Loucy (cell line): ENCODE measurements around the gene RELT.
A peak's percentile ranks its signal among the peaks of the same experiment; 100 is the strongest.

Experiments used
- H2AFZ ChIP-seq: fragments of 200-600 bp; sonication (generic); 2 replicates; pipeline ENCODE4 v1.6.0; 2016; ENCODE audit warnings: antibody characterized with exemption, mild to moderate bottlenecking, low read length, moderate library complexity
- H3F3A ChIP-seq: fragments of 200-600 bp; 2 replicates; pipeline ENCODE4 v1.6.0; 2016; ENCODE audit warnings: antibody characterized with exemption, low read depth, mild to moderate bottlenecking
- H3K27me3 ChIP-seq: fragments of 200-600 bp; sonication (generic); 2 replicates; pipeline ENCODE4 v1.6.1; 2014; ENCODE audit warnings: low read length, mild to moderate bottlenecking; ENCODE audit not compliant: insufficient read depth, poor library complexity, severe bottlenecking
- H3K36me3 ChIP-seq: fragments of 200-600 bp; sonication (generic); 2 replicates; pipeline ENCODE4 v1.6.1; 2016; ENCODE audit warnings: low read length; ENCODE audit not compliant: insufficient read depth
- H3K4me1 ChIP-seq: fragments of 200-600 bp; sonication (generic); 2 replicates; pipeline ENCODE4 v1.5.1; 2014; ENCODE audit warnings: low read length, mild to moderate bottlenecking; ENCODE audit not compliant: insufficient read depth, poor library complexity, severe bottlenecking
- H3K4me2 ChIP-seq: fragments of 200-600 bp; sonication (generic); 2 replicates; pipeline ENCODE4 v1.6.0; 2014; ENCODE audit warnings: antibody characterized with exemption, low read length, low read depth, mild to moderate bottlenecking; ENCODE audit not compliant: poor library complexity, severe bottlenecking
- H3K4me3 ChIP-seq: fragments of 200-600 bp; sonication (generic); 2 replicates; pipeline ENCODE4 v1.5.1; 2014; ENCODE audit warnings: low read length, mild to moderate bottlenecking, mixed read lengths; ENCODE audit not compliant: poor library complexity, severe bottlenecking
- H3K79me2 ChIP-seq: fragments of 200-600 bp; sonication (generic); 2 replicates; pipeline ENCODE4 v1.6.1; 2014; ENCODE audit warnings: low read length; ENCODE audit not compliant: insufficient read depth
- H3K9ac ChIP-seq: fragments of 200-600 bp; sonication (generic); 2 replicates; pipeline ENCODE4 v1.6.0; 2014; ENCODE audit warnings: mild to moderate bottlenecking, low read depth, low read length, moderate library complexity; ENCODE audit not compliant: poor library complexity, severe bottlenecking
- H3K9me2 ChIP-seq: fragments of 200-600 bp; sonication (generic); replicated peaks from 2 replicates; pipeline ENCODE4 v1.6.1; 2016; ENCODE audit warnings: low read depth, low read length, mixed read lengths
- H3K9me3 ChIP-seq: fragments of 200-600 bp; sonication (generic); 2 replicates; pipeline ENCODE4 v1.6.1; 2014; ENCODE audit warnings: mild to moderate bottlenecking, antibody characterized with exemption, low read length, low read depth; ENCODE audit not compliant: insufficient read depth
- H4K20me1 ChIP-seq: fragments of 200-600 bp; sonication (generic); 2 replicates; pipeline ENCODE4 v1.6.0; 2014; ENCODE audit warnings: antibody characterized with exemption, low read length, mild to moderate bottlenecking; ENCODE audit not compliant: insufficient read depth, poor library complexity, severe bottlenecking
- EZH2phosphoT487 ChIP-seq: fragments of 200-600 bp; IDR thresholded peaks from 2 replicates; pipeline ENCODE4 v1.6.1; 2018; ENCODE audit warnings: antibody characterized with exemption, mild to moderate bottlenecking, moderate library complexity, borderline replicate concordance
- TF ChIP-seq, protein P1 (sequence below): fragments of 200-600 bp; sonication (generic); conservative IDR thresholded peaks from 2 replicates; pipeline ENCODE4 v1.5.1; 2014; ENCODE audit warnings: mild to moderate bottlenecking, antibody characterized with exemption, low read length

RELT gene

DNA sequence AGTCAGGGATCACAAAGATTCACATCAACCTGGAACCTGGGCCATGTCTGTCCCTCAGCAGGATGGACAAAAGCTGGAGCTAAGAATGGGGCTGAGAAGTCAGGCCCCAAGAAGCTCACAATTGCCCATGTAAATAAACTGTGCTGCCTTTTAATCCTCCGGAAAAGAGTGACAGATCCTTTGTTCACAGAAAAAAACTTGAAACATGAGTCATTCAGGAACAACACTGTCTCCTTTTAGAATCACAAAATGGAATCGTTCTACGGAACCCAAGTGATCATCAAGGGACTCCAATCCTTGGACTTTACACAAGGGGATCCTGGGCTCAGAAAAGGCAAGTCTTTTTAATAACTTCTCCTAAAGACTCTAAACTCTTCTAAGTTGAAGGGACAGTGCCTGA lies 36.1 kb downstream of the RELT start:
- H3K9ac ChIP-seq: no peak overlapping the region
- no peaks in the 10 kb centered on the region for H3F3A ChIP-seq
- no peaks in the 10 kb centered on the region for H3K27me3 ChIP-seq
- H3K4me1 ChIP-seq: peaks cover 10% of the 10 kb centered on the region
- TF ChIP-seq, protein P1, sequence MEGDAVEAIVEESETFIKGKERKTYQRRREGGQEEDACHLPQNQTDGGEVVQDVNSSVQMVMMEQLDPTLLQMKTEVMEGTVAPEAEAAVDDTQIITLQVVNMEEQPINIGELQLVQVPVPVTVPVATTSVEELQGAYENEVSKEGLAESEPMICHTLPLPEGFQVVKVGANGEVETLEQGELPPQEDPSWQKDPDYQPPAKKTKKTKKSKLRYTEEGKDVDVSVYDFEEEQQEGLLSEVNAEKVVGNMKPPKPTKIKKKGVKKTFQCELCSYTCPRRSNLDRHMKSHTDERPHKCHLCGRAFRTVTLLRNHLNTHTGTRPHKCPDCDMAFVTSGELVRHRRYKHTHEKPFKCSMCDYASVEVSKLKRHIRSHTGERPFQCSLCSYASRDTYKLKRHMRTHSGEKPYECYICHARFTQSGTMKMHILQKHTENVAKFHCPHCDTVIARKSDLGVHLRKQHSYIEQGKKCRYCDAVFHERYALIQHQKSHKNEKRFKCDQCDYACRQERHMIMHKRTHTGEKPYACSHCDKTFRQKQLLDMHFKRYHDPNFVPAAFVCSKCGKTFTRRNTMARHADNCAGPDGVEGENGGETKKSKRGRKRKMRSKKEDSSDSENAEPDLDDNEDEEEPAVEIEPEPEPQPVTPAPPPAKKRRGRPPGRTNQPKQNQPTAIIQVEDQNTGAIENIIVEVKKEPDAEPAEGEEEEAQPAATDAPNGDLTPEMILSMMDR: no peak
- H4K20me1 ChIP-seq: no peaks in the 10 kb centered on the region
- H3K9me3 ChIP-seq: no peaks in the 10 kb centered on the region
- H3K4me3 ChIP-seq: no peak overlapping the region
- H3K79me2 ChIP-seq: no peaks in the 10 kb centered on the region
- no peaks in the 10 kb centered on the region for H3K9me2 ChIP-seq
- H3K36me3 ChIP-seq: peaks cover 64% of the 10 kb centered on the region; the same call in 1 of the 2 replicates
- no peak overlapping the region for H2AFZ ChIP-seq
- H3K4me2 ChIP-seq: no peak overlapping the region

DNA sequence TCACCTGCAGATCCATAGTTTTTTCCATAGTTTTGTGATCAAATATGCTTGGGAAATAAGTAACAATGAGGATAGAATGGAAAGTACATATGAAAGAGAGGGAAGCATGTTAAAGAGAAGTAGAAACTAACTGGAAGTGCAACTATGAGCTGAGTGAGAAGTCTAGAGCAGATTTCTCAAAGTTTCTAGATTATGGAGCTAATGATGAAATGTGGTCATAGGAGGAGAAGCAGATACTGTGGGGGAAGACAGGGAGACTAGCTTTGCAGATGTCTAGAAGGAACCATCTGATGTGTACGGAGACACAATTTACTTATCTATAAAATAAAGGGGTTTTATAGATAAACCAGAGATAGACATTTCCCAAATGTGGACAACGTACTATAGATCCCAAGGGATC lies 37.1 kb downstream of the RELT start:
- peaks cover 10% of the 10 kb centered on the region for H3K4me1 ChIP-seq
- H3K27me3 ChIP-seq: no peaks in the 10 kb centered on the region
- H3K4me2 ChIP-seq: no peak overlapping the region
- no peaks in the 10 kb centered on the region for H3K9me2 ChIP-seq
- no peaks in the 10 kb centered on the region for H3K9me3 ChIP-seq
- no peaks in the 10 kb centered on the region for H3K79me2 ChIP-seq
- no peaks in the 10 kb centered on the region for H4K20me1 ChIP-seq
- TF ChIP-seq EZH2phosphoT487: no peak
- TF ChIP-seq, protein P1: no peak
- H3K4me3 ChIP-seq: no peak overlapping the region
- H3K9ac ChIP-seq: no peak overlapping the region
- H3K36me3 ChIP-seq: peaks cover 61% of the 10 kb centered on the region; the same call in 1 of the 2 replicates
- H2AFZ ChIP-seq: no peak overlapping the region
- no peaks in the 10 kb centered on the region for H3F3A ChIP-seq

DNA sequence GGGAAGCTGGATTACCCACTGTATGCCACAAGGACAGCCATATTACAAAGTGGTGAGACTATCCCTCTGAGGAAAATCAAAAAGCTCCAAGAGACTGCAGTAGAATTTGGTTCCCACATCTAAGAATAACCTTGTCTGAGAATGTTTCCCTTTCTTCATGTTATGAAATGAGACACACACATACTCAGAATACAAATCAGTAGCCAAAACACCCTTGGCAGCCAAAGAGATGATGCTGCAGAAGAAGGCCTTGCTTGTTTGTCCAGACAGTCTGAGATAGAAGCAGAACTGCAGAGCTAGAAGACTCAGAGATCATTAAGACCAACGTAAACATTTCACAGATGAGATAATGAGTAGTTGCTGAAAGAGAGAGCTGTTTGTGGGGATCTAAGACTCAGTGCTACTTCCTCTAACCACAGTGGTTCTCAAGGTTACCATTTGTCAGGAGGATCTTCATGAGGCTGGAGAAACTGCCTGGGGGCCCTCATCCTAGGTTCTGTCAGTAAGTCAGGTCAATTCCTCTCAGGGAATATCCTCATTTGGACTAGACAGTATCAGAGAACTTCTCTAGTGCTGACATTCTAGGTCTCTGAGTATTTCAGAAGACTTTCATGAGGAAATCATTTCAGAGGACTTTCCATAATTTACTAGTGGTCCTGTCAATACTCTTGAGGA lies 38.9 kb downstream of the RELT start:
- TF ChIP-seq EZH2phosphoT487: no peak
- TF ChIP-seq, protein P1: no peak
- no peak overlapping the region for H3K9ac ChIP-seq
- no peaks in the 10 kb centered on the region for H3K79me2 ChIP-seq
- H3K4me2 ChIP-seq: peak overlapping the region; percentile 2
- no peak overlapping the region for H2AFZ ChIP-seq
- H3K36me3 ChIP-seq: peaks cover 59% of the 10 kb centered on the region; the same call in 1 of the 2 replicates
- no peak overlapping the region for H3K4me3 ChIP-seq
- H3K9me2 ChIP-seq: no peaks in the 10 kb centered on the region
- H3K4me1 ChIP-seq: peaks cover 10% of the 10 kb centered on the region
- H3K9me3 ChIP-seq: no peaks in the 10 kb centered on the region
- H3K27me3 ChIP-seq: no peaks in the 10 kb centered on the region
- H4K20me1 ChIP-seq: no peaks in the 10 kb centered on the region
- H3F3A ChIP-seq: no peaks in the 10 kb centered on the region
